HG03095 (cell line): Measurements from ENCODE around the gene SAP30BP.

ENCODE experiments used
- ATAC-seq: cut with Tn5 transposase; IDR thresholded peaks from one replicate; pipeline ENCODE4 v1.9.1; 2021; ENCODE audit warnings: moderate library complexity; ENCODE audit not compliant: unreplicated experiment

SAP30BP gene

GRCh38 chr17:75684924-75685323 lies 17.8 kb downstream of the SAP30BP start:
- ATAC-seq, result no peak

GRCh38 chr17:75685499-75685898 lies 18.4 kb downstream of the SAP30BP start:
- no peak for ATAC-seq

- no peak for ATAC-seq
Observed at GRCh38 chr17:75688209-75688825, 21.2 kb downstream of the SAP30BP start.

GRCh38 chr17:75689441-75689873 lies 22.3 kb downstream of the SAP30BP start:
- ATAC-seq, result no peak

GRCh38 chr17:75691371-75691791 lies 24.2 kb downstream of the SAP30BP start:
- ATAC-seq, result no peak

GRCh38 chr17:75691801-75692626 lies 24.9 kb downstream of the SAP30BP start:
- ATAC-seq, result no peak

GRCh38 chr17:75692976-75693375 lies 25.8 kb downstream of the SAP30BP start:
- ATAC-seq, result no peak

- no peak for ATAC-seq
Observed at GRCh38 chr17:75693500-75694481, 26.7 kb downstream of the SAP30BP start.

- no peak for ATAC-seq
Observed at GRCh38 chr17:75694536-75694935, 27.4 kb downstream of the SAP30BP start.

GRCh38 chr17:75695141-75695829 lies 28.1 kb downstream of the SAP30BP start:
- ATAC-seq, result no peak

- ATAC-seq, result no peak
Observed at GRCh38 chr17:75695830-75696271, 28.7 kb downstream of the SAP30BP start.

- ATAC-seq, result no peak
Observed at GRCh38 chr17:75697651-75698291, 30.6 kb downstream of the SAP30BP start.

- ATAC-seq, result no peak
Observed at GRCh38 chr17:75698659-75699058, 31.5 kb downstream of the SAP30BP start.

- ATAC-seq, result no peak
Observed at GRCh38 chr17:75701288-75701687, 34.1 kb downstream of the SAP30BP start.

GRCh38 chr17:75703191-75703590 lies 36.1 kb downstream of the SAP30BP start:
- no peak for ATAC-seq

- no peak for ATAC-seq
Observed at GRCh38 chr17:75703591-75703990, 36.5 kb downstream of the SAP30BP start.

GRCh38 chr17:75704963-75705875 lies 38.1 kb downstream of the SAP30BP start:
- no peak for ATAC-seq

- ATAC-seq, result no peak
Observed at GRCh38 chr17:75706042-75706728, 39.0 kb downstream of the SAP30BP start.
